ENCODE data around the gene PTPRN2. TPM values are rescaled to one million over a fixed set of nuclear protein-coding genes. Genes with fewer than 3 reads are reported as not detected.
A peak's percentile ranks its signal among the peaks of the same experiment; 100 is the strongest.

The PTPRN2 gene
- total RNA-seq, 2 experiments from 2014 or later = 0.46 to 0.51 TPM

DNA sequence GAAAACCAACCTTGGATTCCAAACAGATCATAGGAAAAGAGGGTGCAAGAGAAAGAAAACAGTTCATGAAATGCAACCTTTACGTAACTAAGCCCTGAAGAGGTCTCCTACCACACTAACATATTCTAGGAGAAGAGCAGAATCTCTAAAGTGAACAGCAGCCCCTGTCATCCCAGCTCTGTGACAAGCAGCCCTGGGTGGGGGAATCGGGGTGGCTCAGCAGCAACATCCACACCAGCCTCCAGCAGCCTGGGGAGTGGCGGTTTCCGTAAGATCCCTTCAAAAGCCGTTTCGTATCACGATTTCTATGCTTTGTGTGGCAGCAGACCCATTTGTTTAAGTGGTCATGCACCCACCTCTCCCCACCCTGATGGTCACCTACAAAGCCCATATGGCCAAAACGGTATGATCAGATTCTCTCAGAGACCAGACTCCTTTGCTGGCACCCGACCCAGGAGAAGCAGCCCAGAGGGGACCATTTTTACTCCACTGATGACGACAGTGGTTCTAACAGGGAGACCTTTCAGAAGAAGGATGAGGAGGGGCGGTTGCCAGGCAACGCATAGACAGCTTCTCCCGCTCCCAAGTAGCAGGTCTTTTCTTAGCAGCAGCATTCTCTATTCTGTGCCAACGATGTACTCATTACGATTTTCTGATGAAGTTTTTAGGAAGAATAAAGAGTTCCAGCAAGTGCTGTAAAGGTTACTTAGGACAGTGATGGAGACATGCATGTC is 950.2 kb downstream of the PTPRN2 start:
- peaks cover 8% of the 10 kb centered on the region for H3K36me3 Mint-ChIP-seq (ENCODE audit: low read depth)
- H3K9me3 Mint-ChIP-seq (ENCODE audit: low read depth) = peaks cover 13% of the 10 kb centered on the region
- peaks cover 10% of the 10 kb centered on the region for H3K27me3 Mint-ChIP-seq
- no peak for ATAC-seq
- DNase-seq = no peak
- H3K4me1 Mint-ChIP-seq = no peaks in the 10 kb centered on the region
- ChIA-PET CTCF (no interaction called here), POLR2A (no interaction called here)
- no peak overlapping the region for H3K27ac Mint-ChIP-seq
- intact Hi-C loops (cut with DNase I, micrococcal nuclease) = no loop called here
- no peak overlapping the region for H3K4me3 Mint-ChIP-seq

DNA sequence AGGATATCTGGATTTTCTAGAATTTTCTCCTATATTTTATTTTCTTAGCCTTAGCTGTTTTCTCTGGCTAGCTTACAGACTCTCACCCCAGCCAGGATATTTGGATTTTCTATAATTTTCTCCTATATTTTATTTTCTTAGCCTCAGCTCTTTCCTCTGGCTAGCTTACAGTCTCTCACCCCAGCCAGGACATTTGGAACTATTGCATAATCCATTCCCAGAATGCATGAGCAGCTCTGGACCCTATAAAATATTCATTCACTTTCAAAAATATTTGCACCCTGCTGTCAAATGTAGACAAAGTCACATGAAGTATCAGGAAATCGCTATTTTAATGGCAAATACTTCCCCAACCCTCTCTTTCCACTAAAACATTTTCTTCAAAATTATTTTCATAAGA is 952.0 kb downstream of the PTPRN2 start:
- H3K4me3 Mint-ChIP-seq = no peak overlapping the region
- ChIA-PET POLR2A (interaction anchor here (0.6 kb wide), 1 partner anchor 58 kb away, joined by 3 read pairs; no protein-coding TSS in a partner anchor), CTCF (interaction anchor here (0.6 to 1.3 kb wide), 4 partner anchors 9 to 314 kb away, joined by 3 to 4 read pairs (median 3); no protein-coding TSS in a partner anchor)

DNA sequence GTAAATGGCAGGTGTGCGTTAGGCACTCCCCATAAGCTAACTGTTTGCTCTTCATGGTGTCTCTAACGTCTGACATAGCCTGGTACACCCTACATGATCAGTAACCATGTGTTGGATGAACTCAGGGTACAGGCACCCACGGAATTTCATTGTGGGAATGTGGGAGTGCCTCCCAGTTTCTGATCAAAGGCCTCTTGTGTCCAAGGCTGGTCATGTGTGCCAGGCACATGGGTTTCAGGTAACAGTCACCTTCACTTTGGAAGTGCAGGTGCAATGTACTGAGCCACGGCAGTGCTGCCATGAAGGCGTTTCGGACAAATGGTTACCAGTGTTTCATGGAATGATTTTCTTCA is 952.5 kb downstream of the PTPRN2 start:
- DNase-seq = no peak
- H3K27ac Mint-ChIP-seq = no peak overlapping the region
- ChIA-PET CTCF (interaction anchor here (0.8 to 1.3 kb wide), 2 partner anchors 8 to 10 kb away, joined by 3 to 4 read pairs; no protein-coding TSS in a partner anchor), POLR2A (no interaction called here)
- H3K36me3 Mint-ChIP-seq (ENCODE audit: low read depth) = peaks cover 4% of the 10 kb centered on the region
- ATAC-seq = no peak
- no peak overlapping the region for H3K4me3 Mint-ChIP-seq
- H3K4me1 Mint-ChIP-seq = no peaks in the 10 kb centered on the region
- peaks cover 6% of the 10 kb centered on the region for H3K9me3 Mint-ChIP-seq (ENCODE audit: low read depth)
- intact Hi-C loops (cut with DNase I, micrococcal nuclease) = no loop called here
- H3K27me3 Mint-ChIP-seq = peaks cover 7% of the 10 kb centered on the region

More for the DNA sequence above, 952.0 kb downstream of the PTPRN2 start:
- peaks cover 9% of the 10 kb centered on the region for H3K9me3 Mint-ChIP-seq (ENCODE audit: low read depth)
- H3K27ac Mint-ChIP-seq = no peak overlapping the region
- DNase-seq (no peak), ATAC-seq (no peak)
- intact Hi-C loops (cut with DNase I, micrococcal nuclease) = no loop called here
- peaks cover 8% of the 10 kb centered on the region for H3K27me3 Mint-ChIP-seq
- H3K36me3 Mint-ChIP-seq (ENCODE audit: low read depth) = peaks cover 5% of the 10 kb centered on the region
- H3K4me1 Mint-ChIP-seq = no peaks in the 10 kb centered on the region

DNA sequence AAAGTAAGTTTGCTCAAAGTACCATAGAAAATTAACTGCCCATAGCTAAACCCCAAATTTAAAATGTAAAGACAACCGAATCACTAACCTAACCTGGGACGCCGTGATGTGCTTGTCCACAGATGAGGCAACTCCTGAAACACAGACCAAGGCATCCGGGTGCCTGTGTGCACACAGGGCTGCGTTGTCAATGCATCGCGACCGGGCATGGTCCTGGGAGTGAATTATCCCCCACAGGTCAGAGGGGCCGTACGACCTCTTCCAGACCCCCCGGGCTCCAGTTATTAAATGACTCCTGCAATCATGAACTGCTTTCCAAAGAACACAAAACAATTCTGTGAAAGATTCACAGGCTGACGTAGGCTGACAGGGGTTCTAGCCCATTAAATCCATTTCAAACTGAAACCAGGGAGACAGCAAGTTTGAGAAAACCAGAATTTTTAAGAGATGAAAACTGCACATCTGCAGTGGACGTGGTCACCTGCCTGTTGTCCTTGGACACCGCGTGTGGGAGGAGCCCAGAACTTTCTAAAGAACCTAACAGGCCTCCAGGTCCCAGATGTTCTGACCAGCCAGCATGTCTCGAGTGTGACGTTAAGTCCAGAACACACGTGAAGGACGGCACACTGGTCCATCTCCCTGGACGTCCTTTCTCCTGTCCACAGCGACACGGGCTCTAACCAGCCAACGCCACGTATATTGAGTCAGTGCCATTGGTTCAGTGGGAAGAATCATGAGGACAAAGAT is 953.0 kb downstream of the PTPRN2 start:
- H3K27ac Mint-ChIP-seq = no peak overlapping the region
- CTCF ChIA-PET = interaction anchor here (1.2 kb wide), 1 partner anchor 11 kb away, joined by 3 read pairs; no protein-coding TSS in a partner anchor
- POLR2A ChIA-PET = no interaction called here
- no peaks in the 10 kb centered on the region for H3K4me1 Mint-ChIP-seq
- H3K27me3 Mint-ChIP-seq = peaks cover 6% of the 10 kb centered on the region
- peaks cover under 1% of the 10 kb centered on the region for H3K9me3 Mint-ChIP-seq (ENCODE audit: low read depth)
- DNase-seq (no peak), ATAC-seq (no peak)
- no peaks in the 10 kb centered on the region for H3K36me3 Mint-ChIP-seq (ENCODE audit: low read depth)
- intact Hi-C loops (cut with DNase I, micrococcal nuclease) = no loop called here
- no peak overlapping the region for H3K4me3 Mint-ChIP-seq

DNA sequence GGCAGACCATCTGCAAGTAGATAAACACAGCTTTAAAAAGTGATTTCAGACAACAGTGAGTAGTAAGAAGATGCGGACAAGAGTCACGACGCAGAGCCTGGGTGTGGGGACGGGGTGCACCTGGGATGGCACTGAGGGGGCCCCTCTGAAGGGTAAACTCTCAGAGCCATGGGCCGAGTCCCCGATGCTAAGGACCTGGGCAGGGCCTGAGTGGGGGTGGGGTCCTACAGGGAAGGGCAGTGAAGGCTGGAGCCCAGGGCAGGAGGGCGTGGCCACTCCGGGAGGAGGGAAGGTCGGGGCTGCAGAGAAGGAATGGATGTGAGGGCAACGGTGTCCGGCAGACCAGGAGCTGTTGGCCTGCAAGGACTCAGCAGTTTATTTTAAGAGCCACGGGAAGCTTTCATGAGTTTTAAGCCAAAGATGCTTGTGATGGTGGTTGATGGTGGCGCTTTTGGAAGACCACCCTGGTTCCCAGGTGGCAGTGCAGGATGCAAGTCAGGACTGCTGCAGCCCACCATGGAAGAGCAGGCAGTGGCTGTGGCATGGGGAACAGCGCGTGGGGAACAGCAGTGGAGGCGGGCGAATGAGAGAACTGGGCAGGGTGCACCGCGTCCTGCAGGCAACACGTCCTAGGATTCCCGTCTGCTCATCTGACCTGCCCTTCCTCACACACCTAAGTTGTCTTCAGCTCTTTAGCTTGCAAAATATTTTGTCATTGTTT is 954.0 kb downstream of the PTPRN2 start:
- POLR2A ChIA-PET = interaction anchor here (0.6 kb wide), 1 partner anchor 47 kb away, joined by 3 read pairs; no protein-coding TSS in a partner anchor
- no peak overlapping the region for H3K27ac Mint-ChIP-seq
- no peaks in the 10 kb centered on the region for H3K9me3 Mint-ChIP-seq (ENCODE audit: low read depth)
- peaks cover 6% of the 10 kb centered on the region for H3K27me3 Mint-ChIP-seq
- H3K36me3 Mint-ChIP-seq (ENCODE audit: low read depth) = no peaks in the 10 kb centered on the region
- ATAC-seq = no peak
- CTCF ChIA-PET = interaction anchor here (1.2 kb wide), 1 partner anchor 10 kb away, joined by 3 read pairs; no protein-coding TSS in a partner anchor
- no peak for DNase-seq
- peaks cover 6% of the 10 kb centered on the region for H3K4me1 Mint-ChIP-seq
- intact Hi-C loops (cut with DNase I, micrococcal nuclease) = no loop called here
- H3K4me3 Mint-ChIP-seq = no peak overlapping the region

DNA sequence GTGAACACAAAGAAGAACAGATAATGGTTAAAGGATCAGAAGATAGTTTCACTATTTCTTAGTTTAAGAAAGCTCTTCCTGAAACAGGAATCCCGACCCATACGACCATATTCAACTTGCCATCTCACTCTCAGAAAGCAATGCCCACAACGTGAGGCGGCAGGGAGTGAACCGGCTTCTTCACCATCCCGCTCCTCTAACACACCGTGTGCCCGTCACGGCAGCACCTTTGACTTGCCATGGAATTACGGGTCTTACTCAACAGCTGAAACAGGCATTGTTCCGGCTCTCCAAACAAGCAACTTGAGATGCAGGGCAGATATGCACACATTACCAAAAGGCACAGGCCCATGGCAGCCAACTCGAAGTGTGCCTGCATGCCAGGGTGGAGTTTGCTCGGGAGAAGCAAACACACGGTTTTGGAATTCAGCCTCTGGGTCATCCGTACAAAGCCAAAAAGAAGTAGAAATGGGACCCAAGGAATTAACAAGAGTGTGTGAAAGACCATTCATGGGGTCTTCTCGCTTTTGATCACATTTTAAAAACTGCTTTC is 957.2 kb downstream of the PTPRN2 start:
- Mint-ChIP-seq H3K27me3 (peaks cover 6% of the 10 kb centered on the region), H3K36me3 (ENCODE audit: low read depth) (no peaks in the 10 kb centered on the region), H3K9me3 (ENCODE audit: low read depth) (no peaks in the 10 kb centered on the region), H3K4me1 (peaks cover 38% of the 10 kb centered on the region), H3K4me3 (no peak overlapping the region), H3K27ac (no peak overlapping the region)
- CTCF ChIA-PET = no interaction called here
- ATAC-seq (no peak), DNase-seq (no peak)
- POLR2A ChIA-PET = no interaction called here
- intact Hi-C loops (cut with DNase I, micrococcal nuclease) = no loop called here

DNA sequence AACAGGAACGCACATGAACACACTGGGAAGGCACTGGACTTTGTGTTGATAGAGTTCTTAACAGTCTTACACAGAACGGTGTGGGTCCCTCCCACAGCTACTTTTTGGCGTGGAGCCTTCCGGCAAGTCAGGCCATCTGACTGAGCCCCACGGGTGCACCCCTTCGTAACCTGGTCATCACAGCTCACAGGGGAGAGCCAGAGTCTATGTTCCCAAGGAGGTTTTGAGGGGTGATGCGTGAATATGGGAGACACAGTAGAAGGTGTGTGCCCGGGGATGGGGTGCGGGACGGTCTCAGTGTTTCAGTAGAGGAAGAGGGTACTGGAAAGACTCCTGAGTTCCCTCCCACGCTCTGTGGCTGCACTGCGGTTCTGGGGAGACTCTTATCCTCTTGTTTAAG is 959.2 kb downstream of the PTPRN2 start:
- Mint-ChIP-seq H3K4me3 (no peak overlapping the region), H3K27ac (no peak overlapping the region), H3K4me1 (peaks cover 54% of the 10 kb centered on the region), H3K27me3 (peaks cover 3% of the 10 kb centered on the region), H3K9me3 (ENCODE audit: low read depth) (no peaks in the 10 kb centered on the region), H3K36me3 (ENCODE audit: low read depth) (no peaks in the 10 kb centered on the region)
- CTCF ChIA-PET = no interaction called here
- DNase-seq (no peak), ATAC-seq (no peak)
- POLR2A ChIA-PET = no interaction called here
- intact Hi-C loops (cut with DNase I, micrococcal nuclease) = no loop called here

DNA sequence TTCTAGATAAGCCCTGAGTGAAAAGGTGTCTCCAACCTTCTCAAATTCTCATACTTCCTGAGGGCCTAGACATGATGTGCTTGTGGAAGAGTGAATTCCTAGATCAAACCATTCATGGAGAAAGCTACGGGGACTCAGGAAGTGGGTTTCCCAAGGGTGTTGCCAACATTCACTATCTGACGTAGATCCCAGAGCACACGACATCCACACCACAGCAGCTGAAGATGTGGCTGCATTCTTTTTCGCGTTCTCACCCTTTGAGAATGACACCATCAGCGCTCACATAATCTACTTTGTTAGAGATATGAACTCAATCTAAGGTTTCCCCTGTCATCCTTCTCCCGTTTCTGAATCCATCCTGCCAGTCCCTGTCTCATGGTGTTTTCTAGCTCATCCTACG is 960.0 kb downstream of the PTPRN2 start:
- Mint-ChIP-seq H3K36me3 (ENCODE audit: low read depth) (no peaks in the 10 kb centered on the region), H3K27ac (no peak overlapping the region), H3K4me3 (no peak overlapping the region), H3K4me1 (peaks cover 61% of the 10 kb centered on the region), H3K9me3 (ENCODE audit: low read depth) (no peaks in the 10 kb centered on the region), H3K27me3 (no peaks in the 10 kb centered on the region)
- no peak for ATAC-seq
- intact Hi-C loops (cut with DNase I, micrococcal nuclease) = no loop called here
- ChIA-PET CTCF (interaction anchor here (0.6 to 1.6 kb wide), 5 partner anchors 8 to 665 kb away, joined by 3 to 5 read pairs (median 3); no protein-coding TSS in a partner anchor), POLR2A (no interaction called here)
- DNase-seq = no peak

DNA sequence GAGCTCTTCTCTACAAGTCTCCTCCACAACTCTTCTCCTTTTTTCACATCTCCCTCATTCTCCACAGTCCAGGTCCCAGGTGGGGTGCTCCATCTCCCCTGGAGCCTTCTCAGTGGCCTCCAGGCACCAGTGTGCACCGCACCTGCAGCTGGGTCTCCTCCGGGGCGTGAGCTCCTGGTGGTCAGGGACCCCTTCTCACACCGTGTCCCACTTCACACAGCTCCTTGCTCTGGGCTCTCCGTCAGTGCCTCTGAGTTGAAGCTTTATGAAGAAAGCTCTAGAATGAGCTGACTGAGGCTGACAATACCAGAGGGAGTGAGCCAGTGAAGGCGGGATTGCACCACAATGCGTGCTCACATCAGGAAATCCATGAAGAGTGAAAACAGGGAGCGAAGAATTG is 960.6 kb downstream of the PTPRN2 start:
- Mint-ChIP-seq H3K9me3 (ENCODE audit: low read depth) (no peaks in the 10 kb centered on the region), H3K27ac (peak overlapping the region; percentile 5), H3K4me3 (no peak overlapping the region), H3K36me3 (ENCODE audit: low read depth) (no peaks in the 10 kb centered on the region), H3K27me3 (no peaks in the 10 kb centered on the region), H3K4me1 (peaks cover 67% of the 10 kb centered on the region)
- ATAC-seq (no peak), DNase-seq (no peak)
- ChIA-PET CTCF (interaction anchor here (0.7 to 1.6 kb wide), 4 partner anchors 9 to 26 kb away, joined by 3 to 5 read pairs (median 4); no protein-coding TSS in a partner anchor), POLR2A (no interaction called here)
- intact Hi-C loops (cut with DNase I, micrococcal nuclease) = no loop called here

DNA sequence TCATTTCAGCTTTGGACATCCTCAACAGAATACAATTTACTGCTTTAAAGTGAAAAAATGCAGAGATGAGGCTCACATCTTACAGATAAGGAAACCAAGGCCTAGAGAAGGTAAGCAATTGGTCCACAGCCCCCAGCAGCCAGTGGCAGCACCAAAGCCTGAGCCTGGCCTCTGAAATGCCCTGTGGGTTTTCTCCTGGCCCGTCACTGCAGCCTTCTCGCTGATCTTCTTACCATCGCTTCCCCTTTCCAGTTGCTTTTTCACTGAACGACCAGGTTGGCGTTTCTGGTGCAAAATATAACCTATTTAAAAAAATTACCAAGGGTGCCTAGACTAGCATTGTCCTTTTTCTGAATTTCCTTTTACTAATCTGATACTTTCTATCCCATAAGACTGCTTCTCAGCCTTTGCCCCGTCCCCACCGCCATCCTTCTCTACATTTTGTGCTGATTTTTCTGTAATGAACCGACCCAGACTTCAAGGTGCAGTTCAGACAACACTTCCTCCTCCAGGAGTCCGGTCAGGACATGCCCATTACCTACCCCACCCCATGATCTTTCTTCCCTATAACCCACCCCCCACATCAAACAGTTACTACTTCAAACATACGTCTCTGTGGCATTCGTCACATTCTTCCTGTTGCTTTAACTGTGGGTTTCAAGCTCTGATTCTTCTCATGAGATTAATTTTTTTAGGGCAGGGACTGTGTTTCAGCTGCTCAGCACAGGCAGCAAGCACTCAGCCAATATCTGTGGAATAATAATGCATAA is 961.5 kb downstream of the PTPRN2 start:
- peak overlapping the region; percentile 35 for H3K27ac Mint-ChIP-seq
- POLR2A ChIA-PET = no interaction called here
- no peaks in the 10 kb centered on the region for H3K9me3 Mint-ChIP-seq (ENCODE audit: low read depth)
- H3K27me3 Mint-ChIP-seq = no peaks in the 10 kb centered on the region
- peak; percentile 27 for ATAC-seq
- CTCF ChIA-PET = interaction anchor here (0.6 to 1.6 kb wide), 4 partner anchors 10 to 25 kb away, joined by 3 to 5 read pairs (median 4); no protein-coding TSS in a partner anchor
- peaks cover 72% of the 10 kb centered on the region for H3K4me1 Mint-ChIP-seq
- DNase-seq = no peak
- H3K36me3 Mint-ChIP-seq (ENCODE audit: low read depth) = no peaks in the 10 kb centered on the region
- intact Hi-C loops (cut with DNase I, micrococcal nuclease) = no loop called here
- peak overlapping the region; percentile 3 for H3K4me3 Mint-ChIP-seq

DNA sequence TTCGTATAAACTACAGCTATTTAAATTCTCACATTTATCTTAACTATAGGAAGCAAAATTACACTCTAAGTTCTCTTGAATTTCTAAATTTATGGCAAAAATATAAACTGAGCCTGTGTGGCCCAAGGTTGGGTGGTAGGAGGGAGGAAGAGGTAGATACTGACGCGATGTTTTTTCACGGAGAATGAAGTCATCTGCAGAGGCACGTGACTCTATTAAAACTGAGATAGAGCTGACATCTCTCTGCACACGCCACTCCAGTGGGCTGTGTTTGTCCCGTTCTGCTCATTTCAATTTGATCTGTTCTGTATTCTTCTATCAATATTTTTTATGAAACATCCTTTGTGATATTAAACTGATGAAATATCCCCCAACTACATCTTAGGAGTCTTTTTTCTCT is 964.1 kb downstream of the PTPRN2 start:
- CTCF ChIA-PET = interaction anchor here (1.5 kb wide), 1 partner anchor 11 kb away, joined by 3 read pairs; no protein-coding TSS in a partner anchor
- no peaks in the 10 kb centered on the region for H3K9me3 Mint-ChIP-seq (ENCODE audit: low read depth)
- intact Hi-C loops (cut with DNase I, micrococcal nuclease) = no loop called here
- ATAC-seq (no peak), DNase-seq (no peak)
- POLR2A ChIA-PET = no interaction called here
- no peaks in the 10 kb centered on the region for H3K36me3 Mint-ChIP-seq (ENCODE audit: low read depth)
- H3K27ac Mint-ChIP-seq = no peak overlapping the region
- H3K4me1 Mint-ChIP-seq = peaks cover 66% of the 10 kb centered on the region
- H3K4me3 Mint-ChIP-seq = no peak overlapping the region
- H3K27me3 Mint-ChIP-seq = no peaks in the 10 kb centered on the region
